Measurements from ENCODE around the gene RPS6KA6. TPM values are rescaled to one million over a fixed set of nuclear protein-coding genes. Genes with fewer than 3 reads are reported as not detected.

The RPS6KA6 gene
- total RNA-seq, result 0.32 TPM
- long read RNA-seq, result 0 reads

DNA sequence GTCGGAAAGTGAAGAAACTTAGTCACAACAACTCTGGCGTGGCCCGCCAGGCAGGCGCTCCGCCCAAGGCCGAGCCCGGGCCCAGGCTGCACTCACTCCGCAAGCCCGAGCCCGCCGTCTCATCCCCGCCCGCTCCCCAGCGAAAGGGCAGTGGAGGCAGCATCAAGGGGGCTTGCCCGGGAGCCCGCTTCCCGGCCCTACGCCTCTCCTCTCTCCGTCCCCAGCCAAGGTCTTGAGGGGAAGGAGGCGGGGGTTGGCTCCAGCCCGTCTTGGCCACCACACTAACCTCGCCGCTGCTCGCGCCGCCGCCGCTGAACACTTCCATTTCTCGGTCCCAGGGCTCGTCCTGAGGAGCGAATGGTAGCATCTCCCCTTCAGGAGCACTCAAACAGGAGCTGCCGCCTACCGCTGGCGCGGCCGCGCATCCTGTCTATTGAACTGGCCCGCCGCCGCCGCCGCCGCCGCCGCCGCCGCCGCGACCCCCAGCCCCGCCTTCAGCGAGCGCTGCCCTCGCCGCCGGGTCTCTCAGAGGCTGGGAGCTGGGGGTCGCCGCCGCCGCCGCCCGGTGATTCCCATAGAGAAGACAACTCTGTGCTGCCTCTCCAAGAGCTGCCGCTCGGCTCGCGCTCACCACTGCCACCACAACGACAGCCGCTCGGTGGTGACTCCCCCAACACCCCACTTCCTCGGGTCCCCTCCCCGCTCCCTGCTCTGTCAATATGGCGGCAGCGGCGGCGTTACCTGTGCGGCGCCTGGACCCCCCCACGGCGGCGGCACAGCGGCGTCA, at the start of gene RPS6KA6:
TSS of gene RPS6KA6 (minus strand) at position 667 of the 787 bp plus-strand sequence. CDS start at position 367, 300 bp downstream.
- intact Hi-C loops (cut with DNase I), result no loop called here
- ATAC-seq, result peak; percentile 52
- peak; percentile 65 for DNase-seq (ENCODE audit: missing footprints)

DNA sequence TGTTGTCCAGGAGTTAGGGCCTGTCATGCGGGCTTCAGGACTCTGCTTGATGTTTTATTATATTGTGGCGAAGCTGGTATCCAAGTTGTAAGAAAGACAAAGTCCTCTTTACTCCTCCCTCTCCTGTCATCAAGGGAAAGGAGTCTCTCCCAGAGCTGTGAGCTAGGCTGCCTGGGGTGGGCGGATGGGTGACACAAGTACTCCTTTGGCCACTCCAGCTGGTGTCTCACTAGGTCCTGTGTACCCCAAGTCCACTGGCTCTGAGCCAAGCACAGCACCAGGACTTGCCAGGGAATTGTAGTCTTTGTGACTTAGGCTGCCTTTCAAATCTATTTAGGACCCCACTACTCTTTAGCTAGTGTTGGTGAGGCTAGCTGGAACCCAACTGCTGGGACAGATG, 36.7 kb upstream of the RPS6KA6 start:
- no peak for DNase-seq (ENCODE audit: missing footprints)

DNA sequence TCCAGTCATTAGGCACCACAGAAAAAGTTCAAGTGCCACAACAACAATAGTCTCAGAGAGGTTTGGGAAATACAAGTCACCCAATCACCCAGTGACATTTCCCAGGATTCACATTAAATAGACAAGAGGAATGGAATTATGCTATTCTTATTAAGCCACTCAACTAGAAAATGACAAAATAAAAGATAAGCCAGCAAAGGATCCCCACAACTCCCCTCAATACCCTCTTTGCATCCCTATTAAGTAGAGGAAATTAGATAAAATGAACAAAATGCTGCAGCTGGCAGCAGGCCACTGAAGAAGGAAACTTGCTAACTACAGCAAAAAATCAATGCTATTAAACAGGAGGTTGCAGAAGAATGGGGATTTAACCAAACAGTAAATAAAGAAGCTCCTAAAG, 35.3 kb upstream of the RPS6KA6 start:
- ATAC-seq, result no peak
- intact Hi-C loops (cut with DNase I), result no loop called here
- no peak for DNase-seq (ENCODE audit: missing footprints)

More for the DNA sequence above, 36.7 kb upstream of the RPS6KA6 start:
- ATAC-seq, result no peak
- intact Hi-C loops (cut with DNase I), result no loop called here

DNA sequence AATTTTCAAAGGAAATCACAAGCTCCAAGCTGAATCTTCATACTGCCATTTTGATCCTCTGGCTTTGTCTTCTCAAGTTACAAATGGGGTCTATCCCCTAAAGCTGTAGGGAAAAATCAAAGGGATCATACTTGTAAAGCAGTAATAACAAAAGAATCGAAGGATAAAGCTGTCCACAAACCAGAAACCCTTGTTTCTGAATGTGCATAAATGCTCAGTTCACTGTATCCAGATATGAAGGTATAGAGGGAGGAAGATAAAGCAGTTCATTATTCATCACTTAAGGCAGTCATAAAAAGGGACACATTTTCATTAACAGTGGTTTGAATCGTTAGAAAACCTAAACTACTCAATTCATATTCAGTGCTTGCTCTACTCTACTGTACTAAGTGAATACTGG, 33.2 kb upstream of the RPS6KA6 start:
- DNase-seq (ENCODE audit: missing footprints) (no peak), ATAC-seq (no peak)
- intact Hi-C loops (cut with DNase I), result no loop called here

DNA sequence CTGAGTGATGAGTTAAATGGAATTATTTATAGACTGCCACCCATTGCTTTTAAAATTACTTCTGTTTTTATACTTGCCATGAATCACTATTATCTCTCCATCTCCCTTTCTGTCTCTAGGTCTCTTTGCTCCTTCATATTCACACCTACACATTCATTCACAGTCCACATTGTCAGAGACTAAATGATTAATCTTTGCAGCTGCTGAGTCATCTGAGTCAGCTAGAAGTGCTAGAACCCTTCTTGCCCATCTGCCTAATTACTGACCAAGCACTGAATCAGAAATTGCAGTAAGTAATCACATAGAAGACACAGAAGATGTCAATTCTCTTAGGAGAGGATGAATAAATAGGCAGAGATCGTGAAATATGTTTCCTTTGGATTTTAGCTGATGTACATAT, 31.6 kb upstream of the RPS6KA6 start:
- DNase-seq (ENCODE audit: missing footprints), result no peak
- intact Hi-C loops (cut with DNase I), result no loop called here
- no peak for ATAC-seq

DNA sequence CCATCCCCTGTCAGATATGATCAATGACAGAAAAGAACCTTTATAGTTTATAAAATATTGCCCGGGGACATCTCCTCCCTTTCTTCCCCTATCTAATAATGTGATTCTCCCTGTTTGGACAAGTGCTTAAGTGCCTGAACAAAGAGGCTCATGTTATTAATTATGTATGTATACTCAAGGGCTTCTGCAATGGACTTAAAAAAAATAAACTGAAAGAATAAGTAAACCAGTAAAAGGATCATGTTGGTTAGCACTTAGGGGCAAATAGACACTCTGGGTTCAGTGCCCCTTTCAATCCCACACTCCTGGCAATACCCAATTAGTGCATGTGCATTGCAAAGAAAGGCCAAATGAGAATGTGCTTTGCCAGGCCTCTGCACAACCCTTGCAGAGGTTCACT, 30.7 kb upstream of the RPS6KA6 start:
- intact Hi-C loops (cut with DNase I), result no loop called here
- ATAC-seq, result no peak
- DNase-seq (ENCODE audit: missing footprints), result no peak

DNA sequence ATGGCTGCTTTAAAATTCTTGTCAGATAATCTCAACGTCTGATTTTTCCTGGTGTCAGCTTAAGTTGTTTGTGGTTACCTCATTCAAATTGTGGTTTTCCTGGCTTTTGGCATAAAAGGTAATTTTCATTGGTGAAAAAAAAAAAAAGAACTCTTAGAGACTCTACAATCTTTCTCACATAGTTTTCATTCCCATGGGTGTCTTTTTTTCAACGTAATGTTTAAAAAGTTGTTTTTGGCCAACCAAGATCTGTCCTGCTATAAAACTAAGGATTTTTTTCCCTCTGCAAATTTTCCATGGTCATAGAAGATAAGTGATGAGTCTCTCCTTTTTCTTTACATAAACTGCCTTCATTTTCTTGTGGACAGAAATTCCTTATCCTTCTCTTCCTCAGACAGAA, 28.9 kb upstream of the RPS6KA6 start:
- ATAC-seq (no peak), DNase-seq (ENCODE audit: missing footprints) (no peak)
- intact Hi-C loops (cut with DNase I), result no loop called here

DNA sequence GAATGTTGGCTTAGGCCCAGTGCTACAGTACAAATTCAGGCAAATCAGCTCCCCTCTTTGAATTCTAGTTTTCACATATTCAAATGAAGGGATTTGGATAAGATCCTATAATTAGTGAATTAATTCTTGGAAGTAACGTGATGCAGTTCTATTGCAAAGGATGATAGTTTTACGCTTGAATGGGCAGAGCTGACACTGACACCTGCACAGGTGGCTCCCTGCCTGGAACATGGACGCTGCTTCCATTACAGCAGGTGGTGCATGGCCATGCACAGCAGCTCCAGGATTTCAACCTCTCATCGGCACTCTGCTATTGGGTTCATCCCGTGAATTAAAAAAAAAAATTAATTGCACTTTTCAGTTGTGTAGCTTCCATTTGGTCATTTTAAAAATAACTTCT, 28.4 kb upstream of the RPS6KA6 start:
- intact Hi-C loops (cut with DNase I), result no loop called here
- ATAC-seq, result no peak
- no peak for DNase-seq (ENCODE audit: missing footprints)

DNA sequence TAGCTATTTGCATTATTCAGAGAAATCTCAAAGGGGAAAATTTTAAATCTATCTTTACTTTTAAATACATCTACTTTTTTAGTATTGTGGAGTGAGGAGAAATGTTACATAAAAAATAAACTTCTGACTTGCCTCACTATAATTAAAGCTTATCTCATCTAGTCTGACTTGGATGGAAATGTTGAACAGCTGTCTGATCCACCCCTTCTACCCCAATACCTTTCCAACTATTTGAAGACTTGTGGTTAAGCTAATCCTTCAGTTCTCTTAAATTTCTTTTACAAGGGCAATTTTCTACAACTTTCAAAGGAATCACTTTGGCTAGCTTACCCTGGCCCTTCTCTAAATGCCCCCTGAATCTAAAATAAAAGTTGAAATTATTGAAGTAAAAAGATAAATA, 17.3 kb upstream of the RPS6KA6 start:
- intact Hi-C loops (cut with DNase I), result no loop called here
- DNase-seq (ENCODE audit: missing footprints) (no peak), ATAC-seq (no peak)

DNA sequence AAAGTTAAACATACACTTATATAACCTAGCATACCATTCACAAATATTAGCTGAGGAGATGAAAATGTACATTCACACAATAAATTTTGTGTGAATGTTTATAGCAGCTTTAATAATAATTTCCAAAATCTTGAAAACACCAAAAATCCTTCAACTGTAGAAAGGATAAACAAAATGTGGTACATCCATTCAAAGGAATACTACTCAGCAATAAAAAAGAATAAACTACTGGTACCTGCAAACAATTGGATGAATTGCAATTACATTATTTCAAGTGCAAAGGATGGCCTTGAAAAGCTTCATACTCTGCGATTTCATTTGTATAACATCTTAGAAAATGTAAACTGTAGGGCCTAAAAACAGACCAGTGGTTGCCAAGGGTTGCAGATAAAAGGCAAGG, 11.7 kb upstream of the RPS6KA6 start:
- intact Hi-C loops (cut with DNase I), result no loop called here
- ATAC-seq, result no peak
- DNase-seq (ENCODE audit: missing footprints), result no peak

DNA sequence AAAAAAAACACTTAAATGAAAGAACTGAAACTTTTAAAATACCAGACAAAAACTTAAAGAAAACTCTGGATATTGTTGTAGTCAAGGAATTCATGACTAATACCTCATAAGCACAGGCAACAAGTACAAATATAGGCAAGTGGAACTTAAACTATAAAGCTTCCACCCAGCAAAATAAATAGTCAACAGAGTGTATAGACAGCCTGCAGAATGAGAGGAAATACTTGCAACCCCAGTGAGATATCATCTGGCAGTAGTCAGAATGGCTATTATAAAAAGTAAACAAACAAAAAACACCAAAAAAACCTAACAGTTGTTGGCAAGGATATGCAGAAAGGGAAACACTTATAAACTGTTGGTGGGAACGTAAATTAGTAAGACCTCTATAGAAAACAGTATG, 9.6 kb upstream of the RPS6KA6 start:
- intact Hi-C loops (cut with DNase I), result no loop called here
- ATAC-seq, result no peak

DNA sequence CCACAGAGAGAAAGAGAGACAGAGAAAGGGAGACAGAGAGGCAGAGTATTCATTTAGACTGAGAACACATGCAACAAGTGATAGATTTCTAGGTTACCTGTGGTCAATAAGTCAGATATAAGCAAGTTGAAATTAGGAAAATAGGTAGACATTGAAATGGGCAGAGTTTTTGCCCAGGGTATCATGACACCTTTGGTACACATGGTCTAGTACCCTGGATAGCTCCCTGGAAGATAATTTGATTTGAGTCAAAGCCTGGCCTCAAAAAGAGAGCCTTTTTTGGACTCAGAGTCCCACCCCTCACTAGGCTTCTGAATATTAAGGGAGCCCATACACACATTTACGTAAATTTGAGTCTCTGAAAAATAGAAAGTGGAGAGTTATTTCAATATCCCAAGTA, 4.0 kb upstream of the RPS6KA6 start:
- no peak for ATAC-seq
- DNase-seq (ENCODE audit: missing footprints), result no peak
- intact Hi-C loops (cut with DNase I), result no loop called here

More for the DNA sequence above, 9.6 kb upstream of the RPS6KA6 start:
- no peak for DNase-seq (ENCODE audit: missing footprints)

DNA sequence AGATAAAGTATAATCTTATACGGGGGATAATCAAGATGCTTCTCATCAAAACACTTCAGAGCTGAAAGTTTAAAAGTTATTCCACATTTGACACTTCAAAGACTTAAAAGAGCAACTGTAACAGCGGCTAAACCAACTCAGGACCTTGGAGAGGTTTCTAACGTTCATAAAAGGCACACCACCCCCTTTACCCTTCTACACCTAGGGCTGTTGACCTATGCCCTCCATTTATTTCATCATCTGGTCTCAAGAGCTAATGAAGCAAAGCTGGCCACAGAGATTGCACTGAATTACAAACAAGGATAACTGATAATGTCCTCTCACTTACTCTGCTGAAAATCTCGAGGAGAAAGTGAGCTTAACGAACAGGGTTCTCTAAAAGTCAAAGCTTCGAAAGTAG, 1.1 kb upstream of the RPS6KA6 start:
- intact Hi-C loops (cut with DNase I), result no loop called here
- DNase-seq (ENCODE audit: missing footprints) (no peak), ATAC-seq (no peak)

DNA sequence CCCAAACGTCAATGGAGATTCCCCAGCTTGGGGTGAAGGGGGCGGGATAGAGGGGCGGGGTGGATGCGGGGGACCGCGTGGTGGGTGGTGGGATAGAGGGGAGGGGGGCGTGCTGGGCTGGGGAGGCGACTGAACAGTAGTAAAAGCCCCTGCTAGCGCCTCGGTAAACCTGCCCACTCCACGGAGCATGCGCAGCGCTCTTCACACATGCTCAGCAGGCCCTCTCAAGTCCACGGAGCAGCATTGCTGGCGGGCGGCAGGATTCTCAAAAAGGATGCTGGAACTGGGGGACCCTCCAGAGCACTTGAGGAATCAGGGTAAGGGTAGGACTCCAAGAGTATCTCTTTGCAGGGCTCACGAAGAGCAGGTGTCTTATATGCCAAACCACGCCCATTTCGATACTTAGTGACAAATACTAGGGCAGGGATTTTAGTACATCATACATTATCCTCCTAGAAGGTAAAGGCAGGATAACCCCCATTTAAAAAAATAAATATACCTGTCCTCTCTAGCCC, 378 bp upstream of the RPS6KA6 start:
- intact Hi-C loops (cut with DNase I), result no loop called here
- DNase-seq (ENCODE audit: missing footprints), result peak; percentile 58
- no peak for ATAC-seq

DNA sequence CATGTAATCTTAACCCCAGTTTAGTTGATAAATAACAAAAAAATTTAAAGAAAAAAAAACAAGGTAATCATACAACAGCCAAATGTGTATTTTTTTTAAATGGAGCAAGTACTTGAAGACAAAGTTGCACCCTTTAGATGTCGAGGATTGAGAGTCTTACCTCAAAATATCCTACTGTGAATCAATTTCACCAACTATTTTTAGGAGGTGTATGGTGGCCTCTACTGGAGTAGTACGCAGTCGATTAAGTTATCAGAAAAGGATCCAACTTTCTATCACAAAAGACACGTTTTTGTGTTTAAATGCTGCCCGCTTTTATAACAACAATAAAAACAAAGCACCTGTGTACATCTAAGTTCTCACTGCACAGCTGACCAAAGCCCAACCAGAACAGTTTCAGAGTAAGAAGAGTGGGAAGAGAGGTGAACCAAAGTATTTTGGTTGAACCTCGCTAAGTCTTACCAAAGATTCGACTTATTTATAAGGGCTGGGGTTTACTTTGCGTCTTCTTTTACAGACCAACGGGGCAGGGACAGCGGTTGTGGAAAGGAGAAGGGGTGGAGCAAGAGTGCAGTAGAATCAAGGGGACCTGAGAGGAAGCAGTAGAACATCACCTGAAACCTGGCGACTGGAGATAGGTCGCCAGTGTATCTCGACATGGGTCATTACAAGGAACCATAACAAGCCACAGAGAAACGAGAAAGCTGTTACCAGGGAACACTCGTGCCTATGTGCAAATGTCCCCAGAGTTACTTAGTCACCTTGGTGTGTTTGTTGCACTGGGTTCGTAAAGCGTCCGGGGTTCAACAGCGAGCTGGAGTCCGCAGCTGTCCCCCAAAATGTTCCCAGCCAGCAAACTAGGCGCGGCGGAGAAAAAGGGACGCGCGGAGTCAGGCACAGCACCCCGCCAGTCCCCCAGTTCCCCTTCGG, 1.1 kb downstream of the RPS6KA6 start:
- ATAC-seq (no peak), DNase-seq (ENCODE audit: missing footprints) (no peak)
- intact Hi-C loops (cut with DNase I), result no loop called here

DNA sequence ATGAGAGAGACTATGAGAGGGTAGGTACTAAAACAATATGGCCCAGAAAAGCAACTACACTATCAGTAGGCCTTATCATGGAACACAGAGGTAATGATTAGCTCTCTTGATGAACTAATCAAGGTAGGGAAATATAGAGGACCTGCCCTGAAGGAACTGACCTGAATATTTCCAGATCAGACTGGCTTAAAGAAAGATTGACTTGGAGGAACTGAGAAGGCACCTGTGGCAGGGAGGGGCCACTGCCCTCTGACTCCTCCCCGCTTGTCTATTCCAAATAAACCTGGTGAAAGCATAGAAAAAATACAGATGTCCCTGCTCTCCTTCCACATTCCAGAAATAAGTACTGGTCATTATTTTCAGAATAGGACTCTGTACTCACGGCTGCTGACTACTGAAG, 5.5 kb downstream of the RPS6KA6 start:
- DNase-seq (ENCODE audit: missing footprints), result no peak
- intact Hi-C loops (cut with DNase I), result no loop called here
- ATAC-seq, result no peak

DNA sequence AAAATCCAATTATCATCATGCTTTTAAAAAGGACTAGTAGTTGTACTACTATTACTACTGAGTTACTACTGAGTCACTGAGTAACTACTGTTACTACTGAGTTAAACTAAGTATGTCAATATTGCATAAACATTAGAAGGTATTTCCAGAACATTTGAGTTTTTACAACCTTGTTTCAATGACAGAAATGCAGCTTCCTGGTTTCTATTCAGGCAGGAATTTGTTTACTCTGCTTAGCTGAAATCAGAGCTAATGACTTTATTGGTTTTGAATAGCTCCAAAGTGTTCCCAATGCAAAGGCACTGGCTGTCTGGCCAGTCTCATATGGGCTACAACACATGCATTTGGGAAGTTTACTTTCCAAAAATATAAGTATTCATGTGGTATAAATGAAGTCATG, 12.0 kb downstream of the RPS6KA6 start:
- ATAC-seq (no peak), DNase-seq (ENCODE audit: missing footprints) (no peak)
- intact Hi-C loops (cut with DNase I), result no loop called here

DNA sequence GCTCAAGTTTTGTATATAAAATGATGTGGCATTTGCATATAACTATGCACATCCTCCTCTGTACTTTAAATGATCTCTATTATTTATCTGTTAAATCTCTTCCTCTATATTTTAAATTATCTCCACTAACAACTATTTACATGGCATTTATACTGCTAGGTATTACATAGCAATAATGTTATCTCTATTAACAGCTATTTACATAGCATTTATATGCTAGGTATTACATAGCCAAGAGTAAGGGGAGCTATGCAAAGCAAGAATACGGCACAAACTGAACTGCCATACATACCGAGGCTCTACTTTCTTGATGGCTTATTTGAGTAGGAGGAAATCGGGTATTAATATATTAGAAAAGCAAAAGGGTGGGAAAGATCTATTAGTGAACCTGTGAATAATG, 12.7 kb downstream of the RPS6KA6 start:
- DNase-seq (ENCODE audit: missing footprints), result no peak
- intact Hi-C loops (cut with DNase I), result no loop called here
- no peak for ATAC-seq

DNA sequence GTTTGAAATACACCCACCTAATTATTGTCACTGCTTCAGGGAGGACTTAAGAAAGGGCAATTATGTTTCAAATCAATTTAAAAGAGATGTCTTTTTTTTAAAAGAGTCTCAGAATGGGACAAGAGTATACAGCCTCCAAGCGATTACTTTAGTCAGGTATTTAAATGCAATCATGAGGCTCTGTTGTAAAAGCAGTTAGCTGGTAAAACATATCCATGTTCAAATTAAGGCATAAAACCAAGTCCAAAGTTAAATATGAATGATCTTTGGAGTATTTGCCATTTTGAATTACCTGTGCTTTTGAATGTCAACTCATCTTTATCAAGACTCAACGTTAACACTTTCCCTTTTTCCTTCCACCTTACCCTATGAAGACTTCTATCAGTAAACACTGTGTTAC, 13.7 kb downstream of the RPS6KA6 start:
- no peak for DNase-seq (ENCODE audit: missing footprints)
- intact Hi-C loops (cut with DNase I), result no loop called here
- no peak for ATAC-seq

DNA sequence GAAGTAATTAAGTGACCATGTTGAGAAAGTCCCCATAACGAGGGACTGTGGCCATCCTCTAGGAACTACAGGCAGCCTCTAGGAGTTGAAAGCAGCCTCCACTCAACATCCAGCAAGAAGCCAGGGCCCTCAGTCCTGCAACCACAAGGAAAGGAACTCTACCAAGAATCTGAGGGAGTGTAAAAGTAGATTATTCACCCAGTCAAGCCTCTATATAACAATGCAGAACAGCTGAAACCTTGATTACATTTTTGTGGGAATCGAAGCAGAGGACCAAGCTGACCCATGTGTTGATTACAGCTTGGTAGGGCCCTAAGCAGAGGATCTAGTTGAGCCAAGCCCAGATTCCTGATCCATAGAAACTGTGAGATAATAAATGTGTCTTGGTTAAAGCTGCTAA, 17.1 kb downstream of the RPS6KA6 start:
- no peak for ATAC-seq
- intact Hi-C loops (cut with DNase I), result no loop called here
- no peak for DNase-seq (ENCODE audit: missing footprints)

Measured in Right ventricle myocardium inferior (tissue), 1 donor.